ENCODE results near the gene TRABD2B. TPM values are rescaled to one million over a fixed set of nuclear protein-coding genes. Genes with fewer than 3 reads are reported as not detected.

Gene TRABD2B
- total RNA-seq, 1 experiment from 2014 or later = 10.3 TPM

- ATAC-seq = no peak
- no peak overlapping the region for H3K27ac Mint-ChIP-seq
- CTCF ChIA-PET = interaction anchor here (2.2 kb wide), 1 partner anchor 143 kb away, joined by 9 read pairs; no protein-coding TSS in a partner anchor
- H3K36me3 Mint-ChIP-seq = no peaks in the 10 kb centered on the region
- H3K9me3 Mint-ChIP-seq = no peaks in the 10 kb centered on the region
- POLR2A ChIA-PET = no interaction called here
- TF ChIP-seq ZNF121 (CRISPR knock-in tag; IDR thresholded peaks at IDR 0.05) (no peak), EMX1 (CRISPR knock-in tag; IDR thresholded peaks at IDR 0.05) (no peak), ZNF532 (CRISPR knock-in tag; IDR thresholded peaks at IDR 0.05; ENCODE audit: borderline replicate concordance) (no peak), OVOL2 (CRISPR knock-in tag; IDR thresholded peaks at IDR 0.05; ENCODE audit: borderline replicate concordance) (no peak), TEAD1 (CRISPR knock-in tag; IDR thresholded peaks at IDR 0.05) (no peak), ZNF396 (CRISPR knock-in tag; IDR thresholded peaks at IDR 0.05; ENCODE audit: borderline replicate concordance) (no peak), FOXK1 (CRISPR knock-in tag; IDR thresholded peaks at IDR 0.05) (no peak), GRHL2 (CRISPR knock-in tag; IDR thresholded peaks at IDR 0.05; ENCODE audit: insufficient replicate concordance, severe bottlenecking) (no peak), ZMAT4 (CRISPR knock-in tag; IDR thresholded peaks at IDR 0.05) (no peak), HMGA2 (CRISPR knock-in tag; IDR thresholded peaks at IDR 0.05) (no peak), NR2C2 (CRISPR knock-in tag; IDR thresholded peaks at IDR 0.05) (no peak), ZSCAN18 (CRISPR knock-in tag; IDR thresholded peaks at IDR 0.05) (no peak), AR (CRISPR knock-in tag; IDR thresholded peaks at IDR 0.05) (no peak), HMGXB4 (CRISPR knock-in tag; IDR thresholded peaks at IDR 0.05) (no peak), E2F5 (CRISPR knock-in tag; IDR thresholded peaks at IDR 0.05) (no peak), JAZF1 (CRISPR knock-in tag; IDR thresholded peaks at IDR 0.05) (no peak), JUN (CRISPR knock-in tag; IDR thresholded peaks at IDR 0.05) (no peak), USF2 (CRISPR knock-in tag; IDR thresholded peaks at IDR 0.05) (no peak)
- peaks cover 13% of the 10 kb centered on the region; the same call in 1 of the 2 replicates for H3K27me3 Mint-ChIP-seq (ENCODE audit: low read depth)
- H3K4me1 Mint-ChIP-seq = no peaks in the 10 kb centered on the region; the same call in 1 of the 2 replicates
- no peak for DNase-seq (ENCODE audit: low spot score)
- no peak overlapping the region for H3K4me3 Mint-ChIP-seq
Measured at GRCh38 chr1:47950471-47950870, 46.7 kb downstream of the TRABD2B start.

Data from WTC11 (cell line).